NCI-H2227 (cell line): ENCODE measurements around the gene EXOSC5.
"Not testable (repeated sequence)": the region's sequence is repeated elsewhere in the genome, so short reads cannot be mapped to it uniquely, and the experiment has no call there.

Experiments
- DNase-seq: peaks from one replicate; lab custom pipeline; 2025; ENCODE audit not compliant: unreplicated experiment; lab: John Stamatoyannopoulos, UW

EXOSC5 gene

GRCh38 chr19:41408846-41409245, 11.7 kb upstream of the EXOSC5 start:
- DNase-seq: not testable (repeated sequence)

GRCh38 chr19:41408256-41408655, 11.1 kb upstream of the EXOSC5 start:
- no peak for DNase-seq

DNA sequence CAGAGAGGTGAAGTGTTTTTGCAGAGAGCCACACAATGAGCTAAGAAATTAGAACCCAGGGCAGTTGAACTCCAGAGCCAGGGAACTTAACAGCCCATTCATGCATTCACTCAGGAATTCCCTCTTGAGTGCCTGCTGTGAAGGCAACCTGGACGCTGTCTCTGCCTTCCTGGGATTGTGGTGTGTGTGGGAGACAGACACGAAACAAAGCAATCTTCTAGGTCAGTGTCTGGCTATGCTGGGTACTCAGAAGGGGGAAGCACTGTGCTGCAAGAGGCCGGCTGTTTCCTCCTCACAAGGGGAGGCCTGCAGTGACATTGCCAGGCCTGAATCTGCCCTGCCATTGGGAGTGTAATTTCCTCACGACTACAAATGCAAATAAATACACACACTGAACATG, 10.1 kb upstream of the EXOSC5 start:
- DNase-seq: no peak

DNA sequence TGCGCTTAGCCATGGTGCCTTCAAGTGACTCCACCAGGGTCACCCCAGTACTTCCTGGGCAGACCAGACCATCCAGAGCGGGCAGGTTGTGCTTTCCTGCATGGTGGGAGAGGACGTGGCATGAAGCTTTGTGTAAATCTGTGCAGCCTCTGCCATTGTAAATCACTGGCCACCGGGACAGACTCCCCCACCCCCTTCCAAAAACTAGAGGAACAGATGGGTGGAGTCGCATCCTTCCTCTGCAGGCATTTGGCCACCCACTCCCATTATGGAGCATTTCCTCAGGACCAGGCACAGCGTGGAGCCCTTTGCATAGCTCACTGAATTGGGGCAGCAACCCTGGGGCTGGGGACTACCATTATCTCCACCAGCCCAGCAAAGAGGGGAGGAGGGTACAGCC, 8.6 kb upstream of the EXOSC5 start:
- DNase-seq: no peak

DNA sequence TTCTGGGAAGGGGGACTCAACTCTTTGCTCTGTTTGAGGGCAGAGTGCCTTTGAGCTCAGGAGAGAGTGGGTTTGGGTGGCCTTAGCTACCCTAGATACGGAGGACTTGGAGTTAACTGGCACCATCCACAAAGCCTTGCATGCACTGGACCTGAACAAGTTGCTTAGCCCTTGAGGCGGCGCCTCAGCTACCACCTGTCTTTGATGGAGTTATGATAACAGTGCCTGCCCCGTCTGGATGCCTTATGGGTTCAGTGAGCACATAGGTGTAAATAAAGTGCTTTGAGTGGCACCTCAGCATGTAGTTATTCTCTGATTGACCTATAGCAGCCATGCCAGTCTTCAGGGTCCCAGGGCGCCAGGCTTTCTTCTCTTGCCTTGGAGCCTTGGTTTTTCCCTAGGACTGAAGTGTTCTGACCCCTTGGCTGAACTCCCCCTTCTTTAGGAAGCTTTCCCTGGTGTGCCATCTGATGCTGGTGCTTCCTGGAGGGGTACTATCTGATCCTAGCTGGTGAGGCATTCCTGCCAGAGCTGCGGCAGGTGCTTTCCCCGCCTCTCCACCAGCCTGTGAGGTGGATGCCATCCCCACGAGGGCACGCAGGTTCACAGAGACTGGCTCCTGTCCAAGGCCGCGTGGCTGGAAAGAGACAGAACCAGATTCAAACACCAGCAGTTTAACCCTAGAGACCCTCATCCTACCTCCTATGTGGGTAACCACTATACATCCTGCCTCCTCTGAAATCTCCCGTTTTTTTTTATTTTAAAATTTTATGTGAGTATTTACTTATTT, 6.2 kb upstream of the EXOSC5 start:
- no peak for DNase-seq

DNA sequence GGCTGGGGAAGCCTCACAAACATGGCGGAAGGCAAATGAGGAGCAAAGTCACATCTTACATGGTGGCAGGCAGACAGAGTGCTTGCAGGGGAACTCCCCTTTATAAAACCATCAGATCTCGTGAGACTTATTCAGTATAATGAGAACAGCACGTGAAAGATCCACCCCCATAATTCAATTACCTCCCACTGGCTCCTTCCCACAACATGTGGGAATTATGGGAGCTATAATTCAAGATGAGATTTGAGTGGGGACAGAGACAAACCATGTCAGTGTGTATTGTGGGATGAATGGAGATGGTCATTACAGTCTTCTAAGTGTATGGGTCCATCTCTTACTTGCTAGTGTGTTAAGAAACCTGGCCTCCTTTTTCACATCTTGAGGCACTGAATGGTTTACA, 4.9 kb upstream of the EXOSC5 start:
- DNase-seq: no peak

DNA sequence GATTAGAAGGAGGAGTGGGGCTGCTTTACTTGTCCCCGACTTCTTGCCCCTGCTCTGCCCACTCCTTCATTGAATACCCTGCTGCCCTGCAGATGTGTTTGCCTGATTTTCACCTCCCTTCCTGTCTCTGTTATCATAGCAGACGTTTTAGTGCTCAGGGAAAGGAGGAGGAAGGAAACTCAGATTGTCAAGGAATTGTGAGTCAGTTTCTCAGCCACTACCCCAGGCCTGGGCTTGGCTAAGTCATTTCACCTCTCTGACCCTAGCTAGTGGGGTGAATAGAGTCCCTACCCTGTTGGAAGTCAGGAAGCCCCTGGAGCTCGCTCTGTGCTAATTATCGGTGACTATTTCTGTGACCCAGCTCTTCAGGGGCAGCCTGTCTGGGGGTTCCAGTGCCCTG, 4.3 kb upstream of the EXOSC5 start:
- DNase-seq: no peak

GRCh38 chr19:41399525-41399924, 2.4 kb upstream of the EXOSC5 start:
- no peak for DNase-seq

DNA sequence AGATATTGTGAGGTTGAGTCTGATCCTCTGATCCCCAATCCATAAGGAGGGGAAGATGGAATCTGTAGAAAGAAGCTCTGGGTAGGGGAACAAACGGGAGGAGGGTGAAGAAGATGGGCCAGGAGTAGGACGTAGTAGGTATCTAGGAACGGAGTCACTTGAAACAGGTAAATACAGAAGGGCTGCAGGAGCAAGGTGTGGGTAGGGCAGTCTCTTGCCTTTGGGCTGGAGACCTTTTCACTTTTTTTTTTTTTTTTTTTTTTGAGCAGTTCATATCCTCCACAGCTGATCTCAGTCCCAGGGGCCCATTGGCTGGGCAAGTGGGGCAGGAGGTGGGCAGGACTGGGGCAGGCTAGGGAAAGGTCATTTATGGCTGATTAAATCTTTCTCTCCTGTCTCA, 1.9 kb upstream of the EXOSC5 start:
- DNase-seq: no peak

GRCh38 chr19:41398598-41398997, 1.4 kb upstream of the EXOSC5 start:
- peak; percentile 39 for DNase-seq

GRCh38 chr19:41398050-41398418, 875 bp upstream of the EXOSC5 start:
- DNase-seq: no peak

- DNase-seq: no peak
Observed at GRCh38 chr19:41395355-41395754, 1.8 kb downstream of the EXOSC5 start.

DNA sequence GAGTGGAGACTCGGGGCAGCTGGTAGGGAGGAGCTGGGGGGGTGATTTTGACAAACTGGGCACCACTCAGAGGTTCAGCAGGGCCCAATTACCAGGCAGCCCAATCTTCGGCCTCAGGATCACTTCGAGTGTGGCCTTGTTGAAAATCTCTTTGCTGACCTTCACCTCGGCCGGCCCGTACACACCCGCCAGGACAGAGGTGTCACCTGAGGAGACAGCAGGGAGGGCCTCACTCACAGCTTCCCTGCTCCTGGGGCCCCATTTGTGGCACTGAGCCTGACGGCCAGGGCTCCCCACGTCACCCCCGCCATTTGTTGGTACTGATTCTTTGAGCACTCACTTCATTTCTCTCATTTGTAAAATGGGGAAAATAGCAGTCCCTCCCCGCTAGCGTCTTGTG, 4.4 kb downstream of the EXOSC5 start:
- DNase-seq: no peak

DNA sequence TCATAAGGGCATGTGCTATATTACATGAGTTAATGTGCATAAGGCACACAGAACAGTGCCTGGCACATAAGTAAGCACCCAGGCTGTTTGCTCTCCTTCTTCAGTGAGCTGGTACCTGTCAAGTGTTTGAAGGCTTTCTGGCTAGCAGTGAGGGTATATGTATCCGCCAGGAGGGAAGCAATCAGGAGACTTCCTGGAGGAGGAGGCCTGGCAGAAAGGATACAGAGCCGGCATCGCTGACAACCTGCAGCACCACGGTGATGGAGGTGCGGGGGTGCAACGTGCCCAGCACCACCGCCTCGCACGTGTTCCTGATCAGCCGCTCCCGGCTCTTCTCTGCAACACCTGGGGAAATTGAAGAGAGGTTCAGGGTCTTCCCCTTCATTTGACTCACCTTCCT, 5.5 kb downstream of the EXOSC5 start:
- DNase-seq: no peak

GRCh38 chr19:41386442-41386841, 10.7 kb downstream of the EXOSC5 start:
- no peak for DNase-seq

GRCh38 chr19:41384351-41384750, 12.8 kb downstream of the EXOSC5 start:
- no peak for DNase-seq

DNA sequence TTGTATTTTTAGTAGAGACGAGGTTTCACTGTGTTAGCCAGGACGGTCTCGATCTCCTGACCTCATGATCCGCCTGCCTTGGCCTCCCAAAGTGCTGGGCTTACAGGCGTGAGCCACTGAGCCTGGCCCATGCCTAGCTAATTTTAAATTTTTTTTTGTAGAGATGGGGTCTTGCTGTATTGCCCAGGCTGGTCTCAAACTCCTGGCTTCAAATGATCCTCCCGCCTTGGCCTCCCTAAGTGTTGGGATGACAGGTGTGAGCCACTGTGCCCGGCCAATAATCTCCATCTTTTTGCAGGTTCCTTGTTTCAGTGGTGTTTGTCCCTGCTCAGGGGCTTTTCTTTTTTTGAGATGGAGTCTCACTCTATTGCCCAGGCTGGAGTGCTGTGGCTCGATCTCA, 15.6 kb downstream of the EXOSC5 start:
- not testable (repeated sequence) for DNase-seq

DNA sequence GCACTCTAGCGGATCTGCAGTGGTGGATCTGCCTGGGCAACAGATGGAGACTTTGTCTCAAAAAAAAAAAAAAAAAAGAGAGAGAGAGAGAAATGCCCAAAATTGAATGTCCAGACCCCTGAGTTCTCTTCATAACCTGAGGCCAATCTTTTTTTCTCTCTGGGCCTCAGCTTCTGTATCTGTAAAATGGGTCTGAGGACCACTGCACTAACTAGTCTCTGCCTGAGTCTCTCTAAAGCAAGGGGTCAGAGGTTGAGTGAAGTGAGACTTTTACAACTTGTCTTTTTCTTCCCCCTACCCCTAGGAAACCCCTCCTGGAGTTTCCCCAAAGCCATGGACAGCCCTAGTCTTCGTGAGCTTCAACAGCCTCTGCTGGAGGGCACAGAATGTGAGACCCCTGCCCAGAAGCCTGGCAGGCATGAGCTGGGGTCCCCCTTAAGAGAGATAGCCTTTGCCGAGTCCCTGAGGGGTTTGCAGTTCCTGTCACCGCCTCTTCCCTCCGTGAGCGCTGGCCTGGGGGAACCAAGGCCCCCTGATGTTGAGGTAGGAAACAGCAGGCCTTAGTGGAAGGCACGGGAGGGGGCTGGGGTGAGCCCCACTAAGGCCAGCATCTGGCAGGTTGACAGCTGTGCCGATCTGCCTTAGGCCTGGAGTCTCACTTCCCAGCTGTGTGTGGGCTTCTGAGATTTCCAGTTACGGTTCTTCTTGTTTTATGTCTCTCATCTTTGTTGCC, 19.0 kb downstream of the EXOSC5 start:
- peak; percentile 56 for DNase-seq

DNA sequence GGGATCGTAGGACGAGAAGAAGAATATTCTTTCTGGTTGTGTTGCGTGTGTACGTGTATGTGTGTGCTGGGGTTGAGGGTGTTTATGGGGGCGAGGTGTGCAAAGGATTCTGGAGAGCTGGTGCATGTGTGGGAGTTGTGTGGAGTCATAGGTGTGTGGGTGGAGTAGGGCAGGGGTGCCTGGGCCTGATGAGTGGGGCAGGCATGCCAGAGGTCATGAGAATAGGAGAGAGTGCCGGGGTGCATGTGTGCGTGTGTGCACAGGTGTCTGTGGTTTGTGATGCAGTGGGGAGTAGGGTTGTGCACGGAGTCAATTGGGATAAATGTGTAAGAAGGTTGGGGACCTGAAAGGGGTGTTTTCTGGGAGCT, 20.2 kb downstream of the EXOSC5 start:
- DNase-seq: no peak

DNA sequence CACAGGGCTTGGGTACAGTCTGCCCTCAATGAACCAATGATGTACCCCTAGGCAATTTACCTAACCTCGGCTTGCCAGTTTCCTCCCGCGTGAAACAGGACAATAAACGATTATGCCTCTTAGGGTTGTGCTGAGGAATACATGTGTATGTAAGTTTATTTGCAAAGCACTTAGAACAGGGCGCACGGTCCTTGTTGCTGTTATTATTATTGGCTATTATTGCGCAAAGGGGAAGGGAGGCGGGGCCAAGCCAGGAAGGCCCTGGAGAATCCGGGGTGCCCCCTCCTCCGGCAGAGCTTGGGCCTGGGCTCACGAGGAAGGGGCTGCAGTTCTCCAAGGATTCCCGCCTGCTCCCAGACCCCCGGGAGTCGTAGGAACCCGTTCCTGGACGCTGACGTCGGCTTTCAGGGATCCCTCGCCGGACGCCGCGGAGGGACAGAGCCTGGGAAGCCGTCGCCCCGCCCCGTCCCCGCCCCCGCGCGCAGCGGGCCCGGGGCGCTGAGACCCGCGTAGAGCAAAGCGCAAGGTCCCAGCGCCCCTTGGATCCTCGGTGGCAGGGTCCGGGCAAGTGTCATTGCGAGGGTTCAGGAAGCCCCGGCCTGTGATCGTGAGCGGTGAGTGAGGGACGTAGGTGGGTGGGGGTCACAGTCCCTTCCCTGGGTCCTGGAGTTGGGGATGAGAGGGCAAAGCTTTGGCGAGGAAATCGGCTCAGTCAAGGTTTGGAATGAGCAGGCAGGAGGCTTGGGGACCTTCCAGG, 20.7 kb downstream of the EXOSC5 start, which contains the start of gene TMEM91:
Gene TMEM91 (plus strand): TSS at position 293 of the 757 bp plus-strand sequence. CDS start 1,777 bp downstream, outside the sequence.
- peak; percentile 80 for DNase-seq

GRCh38 chr19:41373993-41374392, 23.2 kb downstream of the EXOSC5 start:
- peak; percentile 95 for DNase-seq

DNA sequence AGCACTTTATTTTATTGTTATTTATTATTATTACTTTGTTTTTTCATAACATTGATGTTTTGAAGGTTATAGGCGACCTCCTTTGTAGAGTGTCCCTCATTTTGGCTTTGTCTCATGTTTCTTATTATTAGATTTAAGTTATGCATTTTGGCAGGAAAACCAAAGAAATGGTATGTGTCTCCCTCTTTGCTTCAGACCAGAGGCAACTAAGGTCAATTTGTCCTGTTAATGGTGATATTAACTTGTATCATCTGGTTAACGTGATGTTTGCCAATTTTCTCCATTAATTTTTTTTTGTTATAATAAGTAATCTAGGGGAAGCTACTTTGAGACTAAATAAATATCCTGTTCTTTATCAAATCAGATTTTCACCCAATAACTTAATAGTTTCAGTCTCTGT, 24.7 kb downstream of the EXOSC5 start:
- DNase-seq: no peak
